Keratinocyte (primary cell): ENCODE measurements around the gene GLIPR1L1.

Experiments
- EZH2 ChIP-seq: IDR thresholded peaks from one replicate; pipeline ENCODE4 v1.6.1; 2012; ENCODE audit warnings: inconsistent platforms, mild to moderate bottlenecking, low read length, moderate library complexity
- TF ChIP-seq, protein P1 (sequence below), 3 experiments: IDR thresholded peaks in 1 of 3; conservative IDR thresholded peaks in 1 of 3; optimal IDR thresholded peaks in 1 of 3; 2 replicates in 2 of 3; 3 replicates in 1 of 3; pipeline versions ENCODE3 to v1.5.1; 2011; ENCODE audit warnings: low read length in 3 of 3, mild to moderate bottlenecking in 3 of 3, moderate library complexity in 2 of 3, control low read depth in 1 of 3, inconsistent platforms in 1 of 3; ENCODE audit not compliant: insufficient read depth in 2 of 3; ENCODE audit errors: extremely low read depth in 1 of 3

DNA sequence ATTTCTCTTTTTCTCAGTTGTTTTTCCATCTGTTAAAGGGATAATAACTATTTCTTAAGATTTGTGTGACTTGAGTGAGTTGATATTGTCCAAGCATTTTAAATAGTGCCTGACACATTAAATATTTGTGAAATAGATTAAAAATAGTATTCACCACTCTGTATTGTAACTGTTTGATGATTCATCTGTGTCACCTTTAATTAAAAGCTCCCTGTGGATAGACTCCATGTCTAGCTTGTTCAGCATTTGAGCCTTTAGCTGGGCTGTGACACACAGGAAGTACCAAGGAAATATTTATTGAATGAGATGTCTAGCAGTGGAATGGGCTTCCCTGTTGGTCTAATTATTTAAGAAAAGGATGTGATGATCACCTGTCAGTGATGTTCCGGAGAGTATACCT is 54.6 kb downstream of the GLIPR1L1 start:
- TF ChIP-seq, protein P1, sequence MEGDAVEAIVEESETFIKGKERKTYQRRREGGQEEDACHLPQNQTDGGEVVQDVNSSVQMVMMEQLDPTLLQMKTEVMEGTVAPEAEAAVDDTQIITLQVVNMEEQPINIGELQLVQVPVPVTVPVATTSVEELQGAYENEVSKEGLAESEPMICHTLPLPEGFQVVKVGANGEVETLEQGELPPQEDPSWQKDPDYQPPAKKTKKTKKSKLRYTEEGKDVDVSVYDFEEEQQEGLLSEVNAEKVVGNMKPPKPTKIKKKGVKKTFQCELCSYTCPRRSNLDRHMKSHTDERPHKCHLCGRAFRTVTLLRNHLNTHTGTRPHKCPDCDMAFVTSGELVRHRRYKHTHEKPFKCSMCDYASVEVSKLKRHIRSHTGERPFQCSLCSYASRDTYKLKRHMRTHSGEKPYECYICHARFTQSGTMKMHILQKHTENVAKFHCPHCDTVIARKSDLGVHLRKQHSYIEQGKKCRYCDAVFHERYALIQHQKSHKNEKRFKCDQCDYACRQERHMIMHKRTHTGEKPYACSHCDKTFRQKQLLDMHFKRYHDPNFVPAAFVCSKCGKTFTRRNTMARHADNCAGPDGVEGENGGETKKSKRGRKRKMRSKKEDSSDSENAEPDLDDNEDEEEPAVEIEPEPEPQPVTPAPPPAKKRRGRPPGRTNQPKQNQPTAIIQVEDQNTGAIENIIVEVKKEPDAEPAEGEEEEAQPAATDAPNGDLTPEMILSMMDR (optimal IDR thresholded peaks at IDR 0.05 in 1 of 3, IDR thresholded peaks at IDR 0.05 in 1 of 3, conservative IDR thresholded peaks at IDR 0.05 in 1 of 3; ENCODE audit: extremely low read depth in 1 of 3, insufficient read depth in 2 of 3, low read length in 3 of 3): no peak
- no peak for TF ChIP-seq EZH2
